SK-N-DZ (cell line): Measurements from ENCODE around the gene HAL.
"Not testable (repeated sequence)": the region's sequence is repeated elsewhere in the genome, so short reads cannot be mapped to it uniquely, and the experiment has no call there.

ENCODE experiments used
- DNase-seq: peaks from one replicate; pipeline ENCODE4 v3.0.0-alpha.2; 2015; ENCODE audit warnings: low spot score

Gene HAL

DNA sequence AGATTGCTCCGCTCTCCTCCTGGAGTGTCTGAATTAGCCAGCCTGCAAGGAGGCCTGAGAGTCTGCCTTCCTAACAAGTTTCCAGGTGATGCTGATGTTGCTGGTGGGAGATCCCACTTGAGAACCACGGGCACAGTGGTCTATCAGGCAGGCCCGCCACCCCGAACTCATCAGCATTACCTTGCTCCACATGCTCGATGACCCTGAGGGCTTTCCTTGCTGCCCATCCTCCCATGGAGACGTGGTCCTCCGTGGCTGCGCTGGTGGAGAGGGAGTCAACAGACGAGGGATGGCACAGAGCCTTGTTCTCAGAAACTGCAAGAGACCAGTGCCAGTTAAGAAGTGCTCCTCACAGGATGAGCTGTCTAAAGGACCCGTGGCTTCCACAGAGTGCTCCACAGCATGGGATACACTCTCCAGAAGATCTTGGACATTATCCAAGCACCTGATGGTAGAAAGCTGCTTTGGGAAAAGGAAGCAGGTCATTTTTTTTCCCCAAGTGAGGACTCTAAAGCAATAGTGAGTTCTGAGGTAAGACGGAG, 18.3 kb downstream of the HAL start:
- DNase-seq: no peak

DNA sequence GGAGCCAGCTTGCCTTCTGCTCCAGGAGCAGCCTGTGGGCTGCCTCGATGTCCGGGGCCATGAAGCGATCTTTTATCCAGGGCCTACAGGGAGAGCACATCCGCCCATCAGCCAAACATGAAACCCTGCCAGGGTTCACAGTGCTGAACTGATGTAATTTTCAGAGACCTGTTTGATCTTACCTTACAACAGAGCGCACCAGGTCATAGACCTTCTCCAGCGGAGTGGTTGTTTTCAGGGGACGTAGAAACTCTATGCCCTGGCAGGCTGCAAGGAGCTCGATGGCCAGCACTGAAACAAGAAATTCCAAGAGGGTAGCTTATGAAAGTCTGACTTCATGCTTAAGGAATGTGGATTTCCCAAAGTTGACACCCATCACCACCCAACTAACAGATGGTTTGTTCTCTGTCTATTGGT, 19.7 kb downstream of the HAL start:
- no peak for DNase-seq

DNA sequence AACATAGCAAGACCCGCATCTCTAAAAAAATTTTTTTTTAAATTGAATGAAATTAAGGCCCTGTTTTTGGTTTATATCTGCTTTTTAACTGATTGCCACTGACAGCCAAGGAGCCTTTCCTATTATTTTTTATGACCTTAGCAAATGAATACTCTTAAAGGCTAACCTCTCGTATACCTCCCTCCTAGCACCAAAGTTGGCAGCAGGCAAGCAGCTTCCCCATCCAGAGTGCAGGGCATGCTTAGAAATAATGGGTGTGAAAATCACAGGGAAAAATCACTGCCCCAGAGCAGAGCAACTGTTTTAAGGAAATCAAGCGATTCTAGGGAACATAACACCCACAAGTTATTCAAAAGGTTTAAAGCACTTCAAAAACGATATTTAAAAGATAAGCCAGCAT, 20.7 kb downstream of the HAL start:
- DNase-seq: no peak

DNA sequence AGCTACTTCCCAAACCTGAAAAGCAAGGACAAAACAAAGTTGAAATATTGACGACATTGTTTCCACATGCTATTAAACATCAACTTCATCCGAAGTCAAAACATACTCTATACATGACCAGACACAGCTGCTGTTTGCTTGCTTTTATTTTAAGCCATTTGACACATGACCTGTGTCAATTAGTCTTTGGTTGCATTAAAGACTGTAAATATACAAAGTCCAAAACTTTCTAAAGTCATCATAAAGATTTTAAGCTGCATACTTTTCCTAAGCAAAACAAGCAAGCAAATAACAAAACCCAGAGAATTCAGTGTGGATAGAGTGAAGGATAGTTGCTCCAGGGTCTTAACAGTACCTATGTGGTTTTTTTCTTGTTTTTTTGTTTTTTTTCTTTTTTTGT, 21.8 kb downstream of the HAL start:
- no peak for DNase-seq

DNA sequence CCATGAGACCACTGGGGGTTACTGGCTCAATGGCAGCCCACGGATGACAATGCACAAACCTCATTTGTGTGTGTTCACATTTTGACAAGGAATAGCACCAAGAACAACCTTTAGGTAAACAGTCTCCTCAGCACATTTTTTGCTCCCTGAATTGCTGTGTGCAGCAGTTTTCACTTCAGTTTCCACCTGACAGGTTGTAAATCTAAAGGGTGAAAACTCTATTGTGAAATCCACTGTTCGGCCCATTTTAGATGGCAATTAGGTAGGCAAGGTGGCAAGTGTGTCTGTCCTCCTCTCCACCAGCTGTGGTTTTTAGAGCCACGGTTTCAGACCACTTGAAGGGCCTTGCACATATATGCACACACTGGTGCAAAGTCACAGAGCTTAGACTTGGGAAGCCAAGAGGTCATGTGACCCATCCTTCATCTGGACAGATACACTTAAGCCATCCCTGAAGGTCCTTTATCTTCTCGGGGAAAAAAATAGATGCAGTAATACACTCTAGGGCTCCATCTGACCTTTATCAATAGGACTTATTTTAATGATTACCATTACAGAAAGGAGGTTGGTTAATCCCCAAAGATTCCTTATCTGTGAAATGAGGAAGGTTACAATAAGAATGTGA, 23.2 kb downstream of the HAL start:
- no peak for DNase-seq

DNA sequence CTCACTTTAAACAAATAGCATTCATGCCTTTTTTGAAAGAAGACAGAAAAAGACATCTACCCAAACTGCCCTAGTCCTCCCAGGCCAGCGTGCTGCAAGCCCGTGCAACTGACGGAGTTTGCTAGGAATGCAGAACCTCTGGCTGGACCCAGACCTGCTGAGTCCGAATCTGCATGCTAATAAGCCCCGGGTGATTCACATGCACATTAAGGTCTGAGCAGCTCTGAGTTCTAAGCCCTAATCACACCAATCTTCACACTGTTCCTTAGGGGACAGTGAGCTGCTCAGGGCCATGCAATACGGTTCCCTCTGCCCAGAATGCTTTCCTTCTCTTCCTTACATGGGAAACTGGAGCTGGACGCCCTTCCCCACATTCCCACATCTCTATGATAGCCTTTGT, 25.2 kb downstream of the HAL start:
- no peak for DNase-seq

DNA sequence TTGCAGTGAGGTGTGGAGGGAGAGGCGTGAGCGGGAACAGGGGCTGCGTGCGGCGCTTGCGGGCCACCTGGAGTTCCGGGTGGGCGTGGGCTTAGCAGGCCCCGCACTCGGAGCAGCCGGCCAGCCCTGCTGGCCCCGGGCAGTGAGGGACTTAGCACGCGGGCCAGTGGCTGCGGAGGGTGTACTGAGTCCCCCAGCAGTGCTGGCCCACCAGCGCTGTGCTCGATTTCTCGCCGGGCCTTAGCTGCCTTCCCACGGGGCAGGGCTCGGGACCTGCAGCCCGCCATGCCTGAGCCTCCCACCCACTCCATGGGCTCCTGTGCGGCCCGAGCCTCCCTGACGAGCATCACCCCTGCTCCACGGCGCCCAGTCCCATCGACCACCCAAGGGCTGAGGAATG, 27.0 kb downstream of the HAL start:
- DNase-seq: not testable (repeated sequence)

DNA sequence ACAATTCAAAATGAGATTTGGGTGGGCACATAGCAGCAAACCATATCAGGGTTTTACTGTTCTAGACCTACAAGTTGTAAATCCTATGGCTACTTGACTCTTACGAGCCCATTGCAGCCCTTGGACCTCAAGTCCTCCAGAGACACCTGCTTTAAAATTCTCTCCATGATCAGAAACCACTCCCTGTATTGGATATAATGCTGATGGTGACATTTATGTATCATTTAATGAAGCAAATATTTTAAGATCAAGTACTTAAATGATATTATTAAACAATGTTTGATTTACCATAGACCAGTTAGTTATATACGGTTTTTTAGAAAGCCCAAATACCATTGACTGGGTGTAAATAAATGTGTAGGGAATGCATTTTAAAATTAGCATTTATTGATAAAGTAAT, 28.8 kb downstream of the HAL start:
- DNase-seq: no peak

DNA sequence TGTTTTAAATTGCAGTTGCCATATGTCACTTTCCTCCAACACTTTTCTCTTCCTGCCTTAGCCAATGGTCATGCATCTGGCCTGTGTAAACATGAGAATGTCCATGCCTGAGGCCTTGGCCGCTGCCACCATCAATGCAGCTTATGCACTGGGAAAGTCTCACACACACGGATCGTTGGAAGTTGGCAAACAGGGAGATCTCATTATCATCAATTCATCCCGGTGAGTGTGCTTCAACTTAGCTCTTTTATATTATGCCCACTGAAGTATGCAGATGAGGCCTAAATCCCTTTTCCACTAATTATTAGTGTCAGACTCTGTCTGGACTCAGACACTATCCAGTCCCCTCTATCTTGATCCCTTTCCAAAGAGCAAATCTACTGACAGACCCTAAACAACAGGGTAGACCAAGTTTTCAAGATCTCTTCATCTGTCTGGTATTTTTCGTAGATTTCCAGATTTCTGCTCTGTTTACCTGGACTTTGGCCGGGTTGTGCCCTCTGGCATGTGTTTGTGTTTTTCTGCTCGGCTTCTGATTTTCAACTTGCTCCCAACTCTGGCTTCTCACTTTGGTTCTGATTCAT, 29.8 kb downstream of the HAL start:
- no peak for DNase-seq

DNA sequence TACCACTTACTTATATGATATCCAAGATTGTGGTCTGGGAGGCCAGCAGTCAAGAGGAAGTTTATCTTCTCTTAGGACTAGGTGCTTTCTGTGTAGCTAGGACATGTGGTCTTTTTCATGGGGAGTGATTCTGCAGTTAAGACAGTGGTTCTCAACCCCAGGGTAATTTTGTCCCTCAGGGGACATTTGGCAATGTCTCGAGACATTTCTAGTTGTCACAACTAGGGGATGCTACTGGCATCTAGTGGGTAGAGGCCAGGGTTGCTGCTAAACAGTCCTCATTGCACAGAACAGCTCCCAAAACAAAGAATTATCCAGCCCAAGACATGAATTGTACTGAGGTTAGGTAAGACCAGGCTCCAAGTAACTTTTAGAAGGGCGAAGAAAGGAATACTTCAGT, 33.0 kb downstream of the HAL start:
- no peak for DNase-seq

DNA sequence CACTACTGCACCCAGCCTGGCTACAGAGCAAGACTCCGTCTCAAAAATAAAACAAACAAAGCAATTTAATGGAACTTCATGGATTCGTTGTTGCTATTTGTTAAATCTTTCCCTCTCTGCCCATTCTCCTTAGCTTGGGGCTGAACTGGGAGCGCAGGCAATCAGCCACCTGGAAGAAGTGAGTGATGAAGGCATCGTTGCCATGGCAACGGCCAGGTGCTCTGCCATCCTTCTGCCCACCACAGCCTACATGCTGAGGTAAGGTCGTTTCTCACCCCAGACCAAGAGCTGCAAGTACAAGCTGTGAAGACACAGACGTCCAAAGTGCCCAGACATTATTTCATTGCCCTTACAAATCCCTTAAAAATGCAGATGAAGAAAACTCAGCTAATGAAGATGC, 33.9 kb downstream of the HAL start:
- DNase-seq: no peak

DNA sequence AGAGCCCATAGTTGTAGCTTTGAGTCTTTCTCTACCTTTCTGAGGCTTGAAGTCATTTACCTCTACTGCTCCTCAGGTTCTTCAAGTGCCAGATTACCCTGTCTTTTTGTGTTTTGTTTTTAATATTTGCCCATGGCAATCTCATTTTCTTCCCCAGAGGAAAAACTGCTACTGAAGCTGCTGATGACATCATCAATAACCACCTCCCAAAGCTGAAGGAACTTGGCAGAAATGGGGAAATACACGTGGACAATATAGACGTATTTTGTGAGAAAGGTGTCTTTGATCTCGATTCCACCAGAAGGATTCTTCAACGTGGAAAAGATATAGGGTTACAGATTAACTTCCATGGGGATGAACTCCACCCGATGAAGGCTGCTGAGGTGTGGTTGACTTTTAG, 35.9 kb downstream of the HAL start:
- no peak for DNase-seq

DNA sequence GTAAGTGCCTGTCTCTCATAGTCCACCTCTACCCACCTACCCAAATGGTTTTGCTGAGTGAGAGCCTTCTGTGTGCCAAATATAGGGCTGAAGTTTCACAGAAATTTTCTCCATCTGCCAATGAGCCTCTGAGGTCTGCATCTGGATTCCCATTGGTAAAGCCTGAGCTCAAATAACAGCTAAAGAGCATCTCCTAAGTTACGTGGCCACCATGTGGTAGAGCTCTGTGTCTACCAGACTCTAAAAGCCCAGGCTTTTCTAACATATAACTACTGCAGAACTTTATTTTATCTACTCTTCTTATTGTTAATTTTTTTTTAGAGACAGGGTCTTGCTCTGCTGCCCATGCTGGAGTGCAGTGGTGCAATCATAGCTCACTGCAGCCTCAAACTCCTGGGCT, 37.0 kb downstream of the HAL start:
- DNase-seq: no peak

DNA sequence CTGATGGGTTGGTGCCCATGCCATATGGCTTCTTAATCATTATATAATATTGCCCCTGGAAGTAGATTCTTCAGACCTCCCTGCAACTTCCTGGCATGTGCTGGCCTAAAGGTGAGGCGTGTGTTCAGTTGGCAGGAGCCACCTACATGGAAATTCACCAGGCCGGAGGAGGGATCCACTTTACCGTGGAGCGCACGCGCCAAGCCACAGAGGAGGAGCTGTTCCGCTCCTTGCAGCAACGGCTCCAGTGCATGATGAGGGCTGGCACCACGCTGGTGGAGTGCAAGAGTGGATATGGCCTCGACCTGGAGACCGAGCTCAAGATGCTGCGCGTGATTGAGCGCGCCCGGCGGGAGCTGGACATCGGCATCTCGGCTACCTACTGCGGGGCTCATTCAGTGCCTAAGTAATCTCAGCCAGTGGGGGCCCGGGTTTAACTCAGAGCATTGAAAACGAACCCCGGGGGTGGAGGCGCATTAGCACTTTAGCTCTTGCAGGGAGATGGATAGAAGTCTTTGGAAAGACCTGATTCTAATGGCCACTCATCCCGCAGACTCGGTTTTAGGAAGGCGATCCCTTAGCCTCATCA, 39.5 kb downstream of the HAL start:
- no peak for DNase-seq

DNA sequence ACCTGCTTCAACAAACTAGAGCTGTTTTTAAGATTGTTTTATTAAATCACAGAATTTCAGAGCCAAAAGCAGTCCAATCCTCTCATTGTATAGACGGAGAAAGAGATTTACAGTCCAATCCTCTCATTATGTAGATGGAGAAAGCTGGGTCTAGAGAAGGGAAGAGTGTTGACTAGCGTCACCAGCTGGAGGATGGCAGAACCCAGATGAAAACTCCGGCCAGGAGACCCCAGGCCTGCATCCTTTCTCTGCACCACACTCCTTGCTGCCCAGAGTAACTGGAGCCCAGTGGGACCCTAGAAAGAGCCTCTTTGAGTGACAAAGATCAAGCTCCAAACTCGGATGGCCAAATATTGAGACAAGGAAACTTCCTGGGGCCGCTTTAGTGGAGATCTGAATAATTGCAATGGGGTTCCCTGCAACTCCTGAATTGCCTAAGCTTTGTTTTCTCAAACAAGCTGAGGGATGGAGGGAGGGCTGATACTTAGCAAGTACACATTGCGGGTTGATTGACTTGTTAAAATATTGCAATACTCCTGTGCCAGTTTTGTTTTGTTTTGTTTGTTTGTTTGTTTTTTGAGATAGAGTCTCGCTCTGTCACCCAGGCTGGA, 40.5 kb downstream of the HAL start:
- no peak for DNase-seq

DNA sequence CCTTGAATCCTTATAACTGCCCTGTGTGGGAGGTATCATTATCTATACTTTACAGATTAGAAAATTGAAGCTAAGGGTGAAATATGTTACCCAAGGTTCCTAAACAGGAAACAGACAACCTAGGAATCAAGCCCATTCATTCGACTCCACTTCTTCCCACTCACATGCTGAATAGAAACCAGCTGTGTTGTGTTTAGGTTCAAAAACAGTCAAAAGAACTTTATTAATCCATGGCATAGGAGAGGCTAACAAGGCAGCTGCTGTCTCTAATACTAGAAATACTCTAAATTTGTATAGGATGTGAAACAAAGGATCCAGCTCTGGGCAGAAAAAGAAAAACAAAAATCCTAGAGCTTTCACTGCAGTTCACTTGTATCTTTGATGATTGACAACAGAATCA, 43.1 kb downstream of the HAL start:
- no peak for DNase-seq

DNA sequence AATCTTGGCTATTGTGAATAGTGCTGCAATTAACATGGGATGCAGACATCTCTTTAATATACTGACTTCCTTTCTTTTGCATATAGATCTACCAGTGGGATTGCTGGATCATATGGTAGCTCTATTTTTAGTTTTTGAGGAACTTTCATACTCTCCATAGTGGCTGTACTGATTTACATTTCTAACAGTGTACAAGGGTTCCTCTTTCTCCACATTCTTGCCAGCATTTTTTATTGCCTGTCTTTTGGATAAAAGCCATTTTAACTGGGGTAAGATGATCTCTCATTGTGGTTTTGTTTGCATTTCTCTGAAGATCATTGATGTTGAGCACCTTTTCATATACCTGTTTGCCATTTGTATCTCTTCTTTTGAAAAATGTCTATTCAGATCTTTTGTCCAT, 44.6 kb downstream of the HAL start:
- DNase-seq: no peak

DNA sequence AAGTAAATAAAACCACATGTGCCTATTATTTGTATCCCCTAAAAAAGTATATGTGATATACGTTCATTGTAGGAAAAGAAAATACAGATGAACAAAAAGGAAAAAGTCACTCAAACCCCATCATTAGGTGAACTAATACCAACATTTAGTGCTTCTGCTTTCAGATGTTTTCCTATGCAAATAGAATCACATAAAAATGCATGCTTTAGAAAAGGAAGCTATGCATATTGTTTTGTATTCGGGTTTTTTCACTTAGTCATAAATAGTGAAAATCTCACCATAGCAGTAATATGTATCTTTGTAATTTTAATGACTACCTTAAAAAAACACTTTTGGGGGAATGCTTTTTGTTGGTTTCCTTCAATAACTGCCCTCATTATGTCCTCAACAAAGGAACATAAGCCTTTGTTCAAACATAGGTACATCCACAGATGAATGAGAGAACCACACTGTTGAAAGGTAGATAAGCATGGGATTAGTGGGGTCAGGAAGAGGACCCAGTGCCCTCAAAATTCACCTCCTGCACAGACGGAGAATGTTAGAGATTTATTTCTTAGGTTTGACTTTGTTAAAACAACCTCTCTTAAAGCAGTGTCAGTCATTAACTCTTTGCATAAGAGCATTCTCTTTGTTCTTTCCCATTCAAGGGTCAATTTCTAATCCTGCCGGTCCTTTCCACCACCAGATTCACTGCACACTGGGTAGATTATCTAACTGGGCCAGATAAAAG, 46.5 kb downstream of the HAL start:
- no peak for DNase-seq

DNA sequence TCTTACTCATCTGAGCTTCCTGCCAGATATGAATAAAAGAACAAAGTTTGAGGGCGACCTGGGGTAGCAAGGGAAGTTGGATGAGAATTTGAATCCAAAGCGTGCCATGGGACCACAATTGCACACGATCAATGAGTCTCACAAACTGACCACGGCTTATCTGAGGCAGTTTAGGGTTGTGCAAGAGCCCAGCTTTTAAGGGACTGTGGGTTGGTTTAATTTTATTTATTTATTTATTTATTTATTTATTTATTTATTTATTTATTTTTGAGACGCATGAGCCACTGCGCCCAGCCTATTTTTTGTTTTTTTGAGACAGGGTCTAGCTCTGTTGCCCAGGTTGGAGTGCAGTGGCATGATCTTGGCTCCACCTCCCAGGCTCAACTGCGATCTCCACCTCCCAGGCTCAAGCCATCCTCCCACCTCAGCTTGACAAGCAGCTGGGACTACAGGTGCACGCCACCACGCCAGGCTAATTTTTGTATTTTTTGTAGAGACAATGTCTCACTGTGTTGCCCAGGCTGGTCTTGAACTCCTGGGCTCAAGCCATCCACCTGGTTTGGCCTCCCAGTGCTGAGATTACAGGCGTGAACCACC, 51.9 kb downstream of the HAL start:
- DNase-seq: no peak

DNA sequence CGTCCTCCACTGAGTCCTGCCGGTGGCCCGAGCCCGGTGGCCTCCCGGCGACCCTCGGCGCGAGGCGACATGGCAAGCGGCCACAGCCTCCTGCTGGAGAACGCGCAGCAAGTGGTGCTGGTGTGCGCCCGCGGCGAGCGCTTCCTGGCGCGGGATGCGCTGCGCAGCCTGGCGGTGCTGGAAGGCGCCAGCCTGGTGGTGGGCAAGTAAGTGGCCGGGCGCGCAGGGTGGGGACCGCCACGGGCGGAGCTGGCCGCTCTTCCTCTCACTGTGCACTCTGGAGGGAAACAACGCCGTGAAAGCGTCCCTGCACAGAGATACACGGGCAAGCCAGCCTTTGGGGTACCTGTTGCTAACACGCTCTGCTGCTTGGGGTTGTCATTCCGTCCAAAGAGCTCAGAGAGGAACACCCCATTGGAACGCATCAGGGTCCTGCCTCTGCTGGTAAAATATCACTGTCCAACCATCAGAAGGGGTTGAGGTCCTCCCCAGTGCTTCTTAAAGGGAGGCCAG, 52.8 kb downstream of the HAL start, which contains the start of gene AMDHD1:
Gene AMDHD1, plus strand, starts transcription at position 2 of the 513 bp plus-strand sequence. Its CDS starts 68 bp downstream, at position 70.
- DNase-seq: peak; percentile 60
